HG03060 (cell line): ENCODE data around the gene KRT14.
"Not testable (repeated sequence)": the region's sequence is repeated elsewhere in the genome, so short reads cannot be mapped to it uniquely, and the experiment has no call there.

Source experiments
- ATAC-seq: cut with Tn5 transposase; IDR thresholded peaks from one replicate; pipeline ENCODE4 v1.9.1; 2021; ENCODE audit warnings: low read depth, moderate number of reproducible peaks; ENCODE audit not compliant: unreplicated experiment

KRT14 gene

GRCh38 chr17:41610061-41610517 lies 23.4 kb upstream of the KRT14 start:
- not testable (repeated sequence) for ATAC-seq

- not testable (repeated sequence) for ATAC-seq
These were observed 20.2 kb upstream of the KRT14 start for GRCh38 chr17:41606930-41607329.

- ATAC-seq, result no peak
These were observed 15.8 kb upstream of the KRT14 start for GRCh38 chr17:41602524-41602923.

- no peak for ATAC-seq
These were observed 13.6 kb upstream of the KRT14 start for GRCh38 chr17:41600318-41600717.

- no peak for ATAC-seq
These were observed 13.0 kb upstream of the KRT14 start for GRCh38 chr17:41599680-41600079.

- no peak for ATAC-seq
These were observed 8.9 kb upstream of the KRT14 start for GRCh38 chr17:41595585-41595984.

- no peak for ATAC-seq
These were observed 7.7 kb upstream of the KRT14 start for GRCh38 chr17:41594363-41594915.

- ATAC-seq, result no peak
These were observed 6.7 kb upstream of the KRT14 start for GRCh38 chr17:41593306-41593981.

- no peak for ATAC-seq
These were observed 6.1 kb upstream of the KRT14 start for GRCh38 chr17:41592601-41593305.

GRCh38 chr17:41589301-41589700 lies 2.6 kb upstream of the KRT14 start:
- no peak for ATAC-seq

GRCh38 chr17:41588126-41588810 lies 1.6 kb upstream of the KRT14 start:
- no peak for ATAC-seq

GRCh38 chr17:41585301-41586056 lies 1.2 kb downstream of the KRT14 start:
- ATAC-seq, result no peak

- not testable (repeated sequence) for ATAC-seq
These were observed 2.3 kb downstream of the KRT14 start for GRCh38 chr17:41584331-41584927.

GRCh38 chr17:41583137-41584127 lies 3.3 kb downstream of the KRT14 start:
- ATAC-seq, result no peak

GRCh38 chr17:41582061-41582968 lies 4.4 kb downstream of the KRT14 start:
- ATAC-seq, result not testable (repeated sequence)

- ATAC-seq, result no peak
These were observed 5.2 kb downstream of the KRT14 start for GRCh38 chr17:41581366-41582060.

- no peak for ATAC-seq
These were observed 5.9 kb downstream of the KRT14 start for GRCh38 chr17:41580687-41581365.
